Muscle of leg (tissue), 11 donors: Measurements from ENCODE around the gene MCF2L. TPM values are rescaled to one million over a fixed set of nuclear protein-coding genes. Genes with fewer than 3 reads are reported as not detected.
A peak's percentile ranks its signal among the peaks of the same experiment; 100 is the strongest.
"Not testable (repeated sequence)": the region's sequence is repeated elsewhere in the genome, so short reads cannot be mapped to it uniquely, and the experiment has no call there.

Experiments used
- DNase-seq: peaks from one replicate; pipeline ENCODE4 v3.0.0; 2013
- H3K27ac ChIP-seq: one replicate; pipeline ENCODE4 v1.5.1; 2013; ENCODE audit warnings: mild to moderate bottlenecking, low read length, control low read depth
- H3K27me3 ChIP-seq: one replicate; pipeline ENCODE4 v1.6.1; 2013; ENCODE audit warnings: low read length; ENCODE audit not compliant: control insufficient read depth, insufficient read depth
- H3K36me3 ChIP-seq: one replicate; pipeline ENCODE4 v1.6.1; 2013; ENCODE audit warnings: low read length; ENCODE audit not compliant: control insufficient read depth, insufficient read depth
- H3K4me1 ChIP-seq: one replicate; pipeline ENCODE4 v1.6.1; 2013; ENCODE audit warnings: low read length; ENCODE audit not compliant: control insufficient read depth, insufficient read depth
- H3K4me3 ChIP-seq: one replicate; pipeline ENCODE4 v1.5.1; 2013; ENCODE audit warnings: low read length, control low read depth
- H3K9me3 ChIP-seq: replicated peaks from 2 replicates; pipeline ENCODE4 v1.6.1; 2013; ENCODE audit warnings: low read depth, low read length; ENCODE audit not compliant: control insufficient read depth
- WGBS: methylation state at CpG from one replicate; pipeline ENCODE4 v1.1.5; 2013; ENCODE audit warnings: missing lambda C conversion rate; ENCODE audit not compliant: insufficient coverage; 5-methylcytosine and 5-hydroxymethylcytosine counted together
- polyA plus RNA-seq, 8 donors: library from polyadenylated mRNA; unstranded; fragments of 120-200 nt; gene quantifications; one replicate each; pipeline versions ENCODE4 v1.2.1 to v1.2.3, GENCODE V29; 2013; ENCODE audit warnings: inconsistent platforms in 1 of 8, low replicate concordance in 1 of 8; ENCODE audit not compliant: insufficient read length in 8 of 8, insufficient read depth in 1 of 8
- total RNA-seq: library from RNA; stranded (reverse); fragments of 120-200 nt; gene quantifications from one replicate; pipeline ENCODE4 v1.2.4, GENCODE V29; 2013

Gene MCF2L
- total and polyA plus RNA-seq, 9 donors, result 15.9 to 27.6 (median 20.1) TPM

GRCh38 chr13:113076681-113077401 lies 107.8 kb downstream of the MCF2L start:
- peaks cover 18% of the 10 kb centered on the region for H3K36me3 ChIP-seq
- DNase-seq, result no peak
- 90% methylated on average over 38 of the region's 39 CpGs for WGBS

GRCh38 chr13:113077566-113077952 lies 108.5 kb downstream of the MCF2L start:
- DNase-seq, result no peak
- H3K27me3 ChIP-seq, result peaks cover 2% of the 10 kb centered on the region
- H3K4me3 ChIP-seq, result no peak overlapping the region
- 86% methylated on average over 20 of the region's 20 CpGs for WGBS
- H3K9me3 ChIP-seq, result no peaks in the 10 kb centered on the region
- H3K27ac ChIP-seq, result no peak overlapping the region
- H3K4me1 ChIP-seq, result peaks cover 46% of the 10 kb centered on the region
- H3K36me3 ChIP-seq, result peaks cover 19% of the 10 kb centered on the region

More at GRCh38 chr13:113076681-113077401, 107.8 kb downstream of the MCF2L start:
- Histone ChIP-seq H3K27me3 (peaks cover 2% of the 10 kb centered on the region), H3K4me3 (no peak overlapping the region), H3K27ac (no peak overlapping the region), H3K9me3 (no peaks in the 10 kb centered on the region), H3K4me1 (peaks cover 42% of the 10 kb centered on the region)

GRCh38 chr13:113077953-113078901 lies 109.2 kb downstream of the MCF2L start:
- DNase-seq, result no peak
- peak overlapping the region; percentile 0 for H3K27ac ChIP-seq
- peaks cover 22% of the 10 kb centered on the region for H3K36me3 ChIP-seq

GRCh38 chr13:113078902-113079780 lies 110.1 kb downstream of the MCF2L start:
- WGBS, result 62% methylated on average over 19 of the region's 27 CpGs
- peaks cover 2% of the 10 kb centered on the region for H3K27me3 ChIP-seq
- no peaks in the 10 kb centered on the region for H3K9me3 ChIP-seq
- peak overlapping the region; percentile 54 for H3K27ac ChIP-seq
- H3K4me1 ChIP-seq, result peaks cover 61% of the 10 kb centered on the region
- DNase-seq, result peak; percentile 82
- H3K36me3 ChIP-seq, result peaks cover 19% of the 10 kb centered on the region
- no peak overlapping the region for H3K4me3 ChIP-seq

More at GRCh38 chr13:113077953-113078901, 109.2 kb downstream of the MCF2L start:
- Histone ChIP-seq H3K4me1 (peaks cover 52% of the 10 kb centered on the region), H3K4me3 (no peak overlapping the region), H3K27me3 (peaks cover 2% of the 10 kb centered on the region), H3K9me3 (no peaks in the 10 kb centered on the region)
- WGBS, result 85% methylated on average over 39 of the region's 42 CpGs

GRCh38 chr13:113079781-113080080 lies 110.7 kb downstream of the MCF2L start:
- not testable (repeated sequence) for H3K4me3 ChIP-seq, DNase-seq, H3K27ac ChIP-seq, H3K27me3 ChIP-seq, H3K9me3 ChIP-seq
- 47% methylated on average over 4 of the region's 9 CpGs for WGBS
- H3K36me3 ChIP-seq, result peaks cover 19% of the 10 kb centered on the region
- H3K4me1 ChIP-seq, result peaks cover 62% of the 10 kb centered on the region

GRCh38 chr13:113080361-113080831 lies 111.4 kb downstream of the MCF2L start:
- WGBS, result 85% methylated on average over 16 of the region's 18 CpGs
- Histone ChIP-seq H3K4me1 (peaks cover 62% of the 10 kb centered on the region), H3K9me3 (no peaks in the 10 kb centered on the region), H3K4me3 (no peak overlapping the region), H3K27ac (no peak overlapping the region), H3K36me3 (peaks cover 14% of the 10 kb centered on the region), H3K27me3 (peaks cover 2% of the 10 kb centered on the region)
- DNase-seq, result no peak

- no peak overlapping the region for H3K27ac ChIP-seq
- peaks cover 8% of the 10 kb centered on the region for H3K36me3 ChIP-seq
- no peak overlapping the region for H3K4me3 ChIP-seq
- WGBS, result 69% methylated on average over 23 of the region's 25 CpGs
- DNase-seq, result no peak
- H3K27me3 ChIP-seq, result peaks cover 2% of the 10 kb centered on the region
- H3K4me1 ChIP-seq, result peaks cover 62% of the 10 kb centered on the region
- H3K9me3 ChIP-seq, result no peaks in the 10 kb centered on the region
Observed at GRCh38 chr13:113080901-113081521, 112.0 kb downstream of the MCF2L start.

- Histone ChIP-seq H3K4me1 (peaks cover 60% of the 10 kb centered on the region), H3K9me3 (no peaks in the 10 kb centered on the region), H3K27ac (no peak overlapping the region), H3K27me3 (peaks cover 2% of the 10 kb centered on the region), H3K4me3 (no peak overlapping the region), H3K36me3 (peaks cover 10% of the 10 kb centered on the region)
- WGBS, result 93% methylated on average over 8 of the region's 26 CpGs
- no peak for DNase-seq
Observed at GRCh38 chr13:113082198-113083021, 113.4 kb downstream of the MCF2L start.

GRCh38 chr13:113083022-113083373 lies 114.0 kb downstream of the MCF2L start:
- Histone ChIP-seq H3K27ac (peak overlapping the region; percentile 2), H3K9me3 (no peaks in the 10 kb centered on the region), H3K4me1 (peaks cover 54% of the 10 kb centered on the region), H3K27me3 (peaks cover 2% of the 10 kb centered on the region), H3K36me3 (peaks cover 16% of the 10 kb centered on the region), H3K4me3 (no peak overlapping the region)
- 79% methylated on average over 10 of the region's 10 CpGs for WGBS
- DNase-seq, result no peak
